Choroid plexus epithelial cell (primary cell): Measurements from ENCODE around the gene ADK.
"Not testable (repeated sequence)": the region's sequence is repeated elsewhere in the genome, so short reads cannot be mapped to it uniquely, and the experiment has no call there.

Experiments
- DNase-seq: peaks from one replicate; pipeline ENCODE4 v3.0.0-alpha.2; 2010; ENCODE audit warnings: low read depth
- H3K4me3 ChIP-seq: 2 replicates; pipeline ENCODE4 v1.5.1; 2011; ENCODE audit warnings: low read depth, mild to moderate bottlenecking, control low read depth, low read length, moderate library complexity
- TF ChIP-seq, protein P1 (sequence below): conservative IDR thresholded peaks from 2 replicates; pipeline ENCODE4 v1.5.1; 2011; ENCODE audit warnings: low read depth, mild to moderate bottlenecking, control low read depth, inconsistent platforms, low read length, moderate library complexity

Gene ADK

DNA sequence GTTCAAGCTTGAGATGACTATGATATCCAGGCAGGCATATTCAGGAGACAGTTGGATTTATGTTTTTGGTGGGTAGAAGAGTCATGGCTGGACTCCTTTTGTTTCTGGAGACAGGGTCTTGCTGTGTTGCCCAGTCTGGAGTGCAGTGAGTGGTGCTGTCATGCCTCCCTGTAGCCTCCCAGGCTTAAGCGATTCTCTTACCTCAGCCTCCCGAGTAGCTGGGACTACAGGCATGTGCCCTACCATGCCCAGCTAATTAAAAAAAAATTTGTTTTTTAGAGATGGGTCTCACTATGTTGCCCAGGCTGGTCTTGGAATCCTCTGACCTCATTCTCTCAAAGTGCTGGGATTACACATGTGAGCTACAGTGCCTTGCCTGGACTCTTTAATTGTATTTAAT lies 62.0 kb downstream of the ADK start:
- TF ChIP-seq, protein P1, sequence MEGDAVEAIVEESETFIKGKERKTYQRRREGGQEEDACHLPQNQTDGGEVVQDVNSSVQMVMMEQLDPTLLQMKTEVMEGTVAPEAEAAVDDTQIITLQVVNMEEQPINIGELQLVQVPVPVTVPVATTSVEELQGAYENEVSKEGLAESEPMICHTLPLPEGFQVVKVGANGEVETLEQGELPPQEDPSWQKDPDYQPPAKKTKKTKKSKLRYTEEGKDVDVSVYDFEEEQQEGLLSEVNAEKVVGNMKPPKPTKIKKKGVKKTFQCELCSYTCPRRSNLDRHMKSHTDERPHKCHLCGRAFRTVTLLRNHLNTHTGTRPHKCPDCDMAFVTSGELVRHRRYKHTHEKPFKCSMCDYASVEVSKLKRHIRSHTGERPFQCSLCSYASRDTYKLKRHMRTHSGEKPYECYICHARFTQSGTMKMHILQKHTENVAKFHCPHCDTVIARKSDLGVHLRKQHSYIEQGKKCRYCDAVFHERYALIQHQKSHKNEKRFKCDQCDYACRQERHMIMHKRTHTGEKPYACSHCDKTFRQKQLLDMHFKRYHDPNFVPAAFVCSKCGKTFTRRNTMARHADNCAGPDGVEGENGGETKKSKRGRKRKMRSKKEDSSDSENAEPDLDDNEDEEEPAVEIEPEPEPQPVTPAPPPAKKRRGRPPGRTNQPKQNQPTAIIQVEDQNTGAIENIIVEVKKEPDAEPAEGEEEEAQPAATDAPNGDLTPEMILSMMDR = no peak
- H3K4me3 ChIP-seq = no peak overlapping the region
- no peak for DNase-seq

DNA sequence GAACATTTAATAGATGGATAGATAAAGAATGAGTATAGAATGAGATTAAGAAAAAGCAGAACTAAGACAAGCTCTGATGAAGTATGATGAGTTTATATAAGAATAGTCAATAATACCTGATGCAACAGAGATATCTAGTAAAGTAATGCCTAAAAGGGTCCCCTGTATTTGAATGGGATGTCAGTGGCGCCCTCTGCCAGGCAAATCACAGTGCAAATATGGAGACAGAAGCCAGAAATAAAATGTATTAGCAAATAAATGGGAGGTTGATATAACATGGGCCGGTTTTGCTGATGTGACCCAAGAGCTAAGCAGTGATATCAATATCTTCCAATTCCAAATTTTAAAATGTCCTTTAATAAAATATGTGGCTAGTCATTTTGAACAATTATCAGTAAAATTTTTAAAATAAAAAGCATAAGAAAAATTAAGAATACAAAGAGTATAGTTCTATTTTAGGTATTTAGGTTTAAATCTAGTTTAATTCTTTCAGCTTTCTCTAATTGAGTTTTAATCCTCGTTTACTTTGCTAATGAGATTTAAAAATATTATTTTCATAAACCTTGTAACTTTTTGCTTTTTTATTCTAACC lies 62.6 kb downstream of the ADK start:
- no peak overlapping the region for H3K4me3 ChIP-seq
- peak; percentile 78 for DNase-seq
- TF ChIP-seq, protein P1 = peak; percentile 87

DNA sequence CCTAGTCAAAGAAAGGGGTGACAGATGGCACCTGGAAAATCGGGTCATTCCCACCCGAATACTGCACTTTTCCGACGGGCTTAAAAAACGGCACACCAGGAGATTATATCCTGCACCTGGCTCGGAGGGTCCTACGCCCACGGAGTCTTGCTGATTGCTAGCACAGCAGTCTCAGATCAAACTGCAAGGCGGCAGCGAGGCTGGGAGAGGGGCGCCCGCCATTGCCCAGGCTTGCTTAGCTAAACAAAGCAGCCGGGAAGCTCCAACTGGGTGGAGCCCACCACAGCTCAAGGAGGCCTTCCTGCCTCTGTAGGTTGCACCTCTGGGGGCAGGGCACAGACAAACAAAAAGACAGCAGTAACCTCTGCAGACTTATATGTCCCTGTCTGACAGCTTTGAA lies 66.1 kb downstream of the ADK start:
- H3K4me3 ChIP-seq, DNase-seq: not testable (repeated sequence)

DNA sequence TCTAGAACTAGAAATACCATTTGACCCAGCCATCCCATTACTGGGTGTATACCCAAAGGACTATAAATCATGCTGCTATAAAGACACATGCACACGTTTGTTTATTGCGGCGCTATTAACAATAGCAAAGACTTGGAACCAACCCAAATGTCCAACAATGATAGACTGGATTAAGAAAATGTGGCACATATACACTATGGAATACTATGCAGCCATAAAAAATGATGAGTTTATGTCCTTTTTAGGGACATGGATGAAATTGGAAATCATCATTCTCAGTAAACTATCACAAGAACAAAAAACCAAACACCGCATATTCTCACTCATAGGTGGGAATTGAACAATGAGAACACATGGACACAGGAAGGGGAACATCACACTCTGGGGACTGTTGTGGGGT lies 71.4 kb downstream of the ADK start:
- not testable (repeated sequence) for H3K4me3 ChIP-seq, DNase-seq

DNA sequence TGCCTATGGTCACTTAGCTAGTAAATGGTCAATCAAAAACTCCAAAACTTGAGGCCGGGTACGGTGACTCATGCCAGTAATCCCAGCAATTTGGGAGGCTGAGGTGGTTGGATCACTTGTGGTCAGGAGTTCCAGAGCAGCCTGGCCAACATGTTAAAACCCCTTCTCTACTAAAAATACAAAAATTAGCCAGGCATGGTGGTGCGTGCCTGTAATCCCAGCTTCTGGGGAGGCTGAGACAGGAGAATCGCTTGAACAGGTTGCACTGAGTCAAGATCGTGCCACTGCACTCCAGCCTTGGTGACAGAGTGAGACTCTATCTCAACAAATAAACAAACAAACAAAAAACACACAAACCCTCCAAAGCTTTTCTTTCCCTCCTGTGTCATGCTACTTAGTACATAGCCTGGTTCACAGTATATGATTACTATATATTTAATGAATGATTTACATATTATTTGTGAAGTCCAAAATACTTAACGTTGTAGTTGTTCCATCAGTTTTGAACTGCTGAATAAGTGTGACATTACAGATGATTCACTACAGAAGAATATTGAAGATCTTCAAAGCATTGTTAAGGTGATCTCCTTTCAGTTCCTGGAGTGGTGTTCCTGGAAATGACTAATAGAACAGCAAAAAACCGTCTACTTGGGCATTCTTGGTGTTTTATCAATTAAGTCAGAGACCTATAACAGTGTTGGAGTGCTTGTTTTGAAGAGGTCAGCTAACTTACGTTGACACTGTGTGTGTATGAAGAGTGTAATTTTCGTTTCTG lies 72.9 kb downstream of the ADK start:
- H3K4me3 ChIP-seq = no peak overlapping the region
- peak; percentile 77 for DNase-seq
- TF ChIP-seq, protein P1 = no peak

DNA sequence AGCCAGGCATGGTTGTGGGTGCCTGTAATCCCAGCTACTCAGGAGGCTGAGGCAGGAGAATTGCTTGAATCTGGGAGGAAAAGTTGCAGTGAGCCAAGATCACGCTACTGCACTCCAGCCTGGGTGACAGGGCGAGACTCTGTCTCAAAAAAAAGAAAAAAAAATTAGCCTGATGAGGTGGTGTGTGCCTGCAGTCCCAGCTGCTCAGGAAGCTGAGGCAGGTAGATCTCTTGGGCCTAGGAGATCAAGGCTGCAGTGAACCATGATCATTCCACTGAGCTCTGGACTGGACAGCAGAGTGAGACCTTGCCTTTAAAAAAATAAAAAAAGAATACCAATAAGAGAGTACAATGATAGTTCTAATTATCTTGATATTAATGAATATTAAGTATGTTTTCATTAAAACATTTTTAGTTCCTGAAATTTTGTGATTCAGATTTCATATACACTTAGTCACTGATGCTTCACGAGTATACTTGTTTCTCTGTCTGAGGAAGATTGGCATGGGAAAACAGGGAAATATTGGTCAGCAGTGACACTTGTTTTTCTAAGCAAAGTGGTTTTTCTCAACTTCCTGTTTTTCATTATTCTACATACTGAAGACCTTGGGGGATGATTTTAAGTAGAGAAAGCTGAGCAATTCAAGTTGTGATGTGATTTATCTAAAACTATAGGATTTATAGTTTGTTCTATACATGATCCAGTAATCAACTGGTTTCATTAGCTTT lies 76.8 kb downstream of the ADK start:
- peak; percentile 85 for DNase-seq
- TF ChIP-seq, protein P1 = no peak
- H3K4me3 ChIP-seq = no peak overlapping the region

DNA sequence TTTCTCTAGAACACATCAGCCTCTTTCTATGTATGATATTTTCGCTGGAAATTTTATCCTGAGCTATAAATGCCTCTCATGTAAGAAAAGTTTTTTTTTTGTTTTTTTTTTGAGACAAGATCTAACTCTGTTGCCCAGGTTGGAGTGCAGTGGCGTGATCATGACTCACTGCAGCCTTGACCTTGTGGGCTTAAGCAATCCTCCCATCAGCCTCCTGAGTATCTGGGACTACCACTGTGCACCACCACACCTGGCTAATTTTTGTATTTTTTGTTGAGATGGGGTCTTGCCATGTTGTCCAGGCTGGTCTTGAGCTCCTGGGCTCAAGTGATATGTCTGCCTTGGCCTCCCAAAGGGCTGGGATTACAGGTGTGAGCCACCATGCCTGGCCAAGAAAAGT lies 80.4 kb downstream of the ADK start:
- peak; percentile 83 for DNase-seq
- no peak overlapping the region for H3K4me3 ChIP-seq
- TF ChIP-seq, protein P1 = no peak
